ENCODE data around the gene EID2.

DNA sequence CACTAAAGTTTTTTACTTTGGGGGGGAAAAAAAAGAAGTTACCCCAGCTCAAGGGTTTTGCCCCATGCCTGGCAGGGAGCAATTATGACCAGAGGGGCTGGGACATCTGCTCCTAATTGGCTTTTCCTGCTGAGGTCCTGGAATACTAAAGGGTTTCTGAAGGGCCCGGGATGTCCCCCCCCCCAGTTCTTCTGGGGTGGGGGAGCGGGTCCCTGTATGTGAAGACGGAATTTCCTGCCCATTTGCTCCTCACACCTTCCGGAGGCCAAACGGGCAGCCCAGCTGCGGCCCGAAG, 42.3 kb downstream of the EID2 start:
- TF ChIP-seq, protein P1, sequence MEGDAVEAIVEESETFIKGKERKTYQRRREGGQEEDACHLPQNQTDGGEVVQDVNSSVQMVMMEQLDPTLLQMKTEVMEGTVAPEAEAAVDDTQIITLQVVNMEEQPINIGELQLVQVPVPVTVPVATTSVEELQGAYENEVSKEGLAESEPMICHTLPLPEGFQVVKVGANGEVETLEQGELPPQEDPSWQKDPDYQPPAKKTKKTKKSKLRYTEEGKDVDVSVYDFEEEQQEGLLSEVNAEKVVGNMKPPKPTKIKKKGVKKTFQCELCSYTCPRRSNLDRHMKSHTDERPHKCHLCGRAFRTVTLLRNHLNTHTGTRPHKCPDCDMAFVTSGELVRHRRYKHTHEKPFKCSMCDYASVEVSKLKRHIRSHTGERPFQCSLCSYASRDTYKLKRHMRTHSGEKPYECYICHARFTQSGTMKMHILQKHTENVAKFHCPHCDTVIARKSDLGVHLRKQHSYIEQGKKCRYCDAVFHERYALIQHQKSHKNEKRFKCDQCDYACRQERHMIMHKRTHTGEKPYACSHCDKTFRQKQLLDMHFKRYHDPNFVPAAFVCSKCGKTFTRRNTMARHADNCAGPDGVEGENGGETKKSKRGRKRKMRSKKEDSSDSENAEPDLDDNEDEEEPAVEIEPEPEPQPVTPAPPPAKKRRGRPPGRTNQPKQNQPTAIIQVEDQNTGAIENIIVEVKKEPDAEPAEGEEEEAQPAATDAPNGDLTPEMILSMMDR (conservative IDR thresholded peaks at IDR 0.05 in 1 of 2, IDR thresholded peaks at IDR 0.05 in 1 of 2; ENCODE audit: low read depth in 1 of 2, low read length in 2 of 2), result no peak
- no peak for TF ChIP-seq EZH2 (IDR thresholded peaks at IDR 0.05; ENCODE audit: low read length, missing control alignments)
